Measurements from ENCODE around the gene RNF17.

The RNF17 gene

DNA sequence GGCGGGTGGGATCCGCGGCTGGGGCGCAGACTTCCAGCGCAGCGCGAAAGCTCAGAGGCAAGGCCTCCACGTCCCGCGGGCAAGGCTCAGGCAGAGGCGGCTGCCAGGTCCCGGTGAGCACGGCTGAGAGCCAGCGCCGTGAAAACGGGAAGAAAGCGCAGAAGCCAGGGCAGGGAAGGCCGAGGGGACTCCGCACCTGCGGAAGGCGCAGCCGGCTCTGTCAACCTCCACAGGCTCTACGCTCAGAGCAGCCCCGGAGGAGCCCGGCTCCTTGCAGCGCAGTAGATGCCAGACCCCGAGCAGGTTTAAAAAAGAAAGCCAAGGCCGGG is 131.0 kb downstream of the RNF17 start:
- peaks cover 16 to 80% of the 10 kb centered on the region in 2 experiments for H3K36me3 ChIP-seq (ENCODE audit: control insufficient read depth in 2 of 2, insufficient read depth in 1 of 2, low read length in 2 of 2)
- POLR2A ChIA-PET, result no interaction called here
- no peak overlapping the region for H3K4me3 ChIP-seq (ENCODE audit: low read depth, low read length)
- no peaks in the 10 kb centered on the region for H3K9me3 ChIP-seq (ENCODE audit: control insufficient read depth, insufficient read depth, low read depth, low read length)
- TF ChIP-seq ZNF157 (tag by site-specific recombination; IDR thresholded peaks at IDR 0.05), result no peak
- no peak for TF ChIP-seq ZNF248 (tag by site-specific recombination; IDR thresholded peaks at IDR 0.05)
- no peak for TF ChIP-seq REPIN1 (tag by site-specific recombination; IDR thresholded peaks at IDR 0.05; ENCODE audit: low read depth)
- no peak for TF ChIP-seq GLI2 (tag by site-specific recombination; IDR thresholded peaks at IDR 0.05; ENCODE audit: borderline replicate concordance, low read depth)
- no peak for TF ChIP-seq ZNF624 (tag by site-specific recombination; IDR thresholded peaks at IDR 0.05)
- no peak for TF ChIP-seq ZBTB1 (tag by site-specific recombination; IDR thresholded peaks at IDR 0.05)
- H3K4me1 ChIP-seq (ENCODE audit: control insufficient read depth, insufficient read depth, low read length), result no peaks in the 10 kb centered on the region
- CTCF ChIA-PET, result no interaction called here
- H3K27ac ChIP-seq (ENCODE audit: extremely low read depth, low read depth, low read length), result no peak overlapping the region

DNA sequence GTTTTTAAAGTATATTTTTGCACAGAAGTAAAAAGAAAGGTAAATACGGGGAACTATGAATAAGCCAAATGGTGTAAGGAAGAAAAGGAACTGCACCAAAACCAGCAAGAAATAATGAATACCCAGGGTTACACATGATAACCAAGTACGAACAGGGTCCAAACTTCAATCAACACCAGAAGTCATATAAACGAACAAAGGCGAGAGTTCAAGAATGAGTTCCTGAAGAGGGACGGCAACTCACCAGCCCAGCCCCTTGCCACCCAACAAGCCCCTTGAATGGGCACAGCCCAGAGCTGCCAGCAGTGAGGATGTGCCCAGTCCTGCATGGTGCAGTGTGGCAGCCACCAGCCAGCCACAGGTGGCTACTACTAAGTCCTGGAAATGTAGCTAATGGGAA is 132.1 kb downstream of the RNF17 start:
- POLR2A ChIA-PET, result no interaction called here
- H3K4me1 ChIP-seq (ENCODE audit: control insufficient read depth, insufficient read depth, low read length), result no peaks in the 10 kb centered on the region
- CTCF ChIA-PET, result no interaction called here
- peaks cover 17 to 80% of the 10 kb centered on the region in 2 experiments for H3K36me3 ChIP-seq (ENCODE audit: control insufficient read depth in 2 of 2, insufficient read depth in 1 of 2, low read length in 2 of 2)
- H3K9me3 ChIP-seq (ENCODE audit: control insufficient read depth, insufficient read depth, low read depth, low read length), result no peaks in the 10 kb centered on the region
- H3K4me3 ChIP-seq (ENCODE audit: low read depth, low read length), result no peak overlapping the region
- no peak for TF ChIP-seq ZNF324 (tag by site-specific recombination; IDR thresholded peaks at IDR 0.05)
- TF ChIP-seq, protein P1, sequence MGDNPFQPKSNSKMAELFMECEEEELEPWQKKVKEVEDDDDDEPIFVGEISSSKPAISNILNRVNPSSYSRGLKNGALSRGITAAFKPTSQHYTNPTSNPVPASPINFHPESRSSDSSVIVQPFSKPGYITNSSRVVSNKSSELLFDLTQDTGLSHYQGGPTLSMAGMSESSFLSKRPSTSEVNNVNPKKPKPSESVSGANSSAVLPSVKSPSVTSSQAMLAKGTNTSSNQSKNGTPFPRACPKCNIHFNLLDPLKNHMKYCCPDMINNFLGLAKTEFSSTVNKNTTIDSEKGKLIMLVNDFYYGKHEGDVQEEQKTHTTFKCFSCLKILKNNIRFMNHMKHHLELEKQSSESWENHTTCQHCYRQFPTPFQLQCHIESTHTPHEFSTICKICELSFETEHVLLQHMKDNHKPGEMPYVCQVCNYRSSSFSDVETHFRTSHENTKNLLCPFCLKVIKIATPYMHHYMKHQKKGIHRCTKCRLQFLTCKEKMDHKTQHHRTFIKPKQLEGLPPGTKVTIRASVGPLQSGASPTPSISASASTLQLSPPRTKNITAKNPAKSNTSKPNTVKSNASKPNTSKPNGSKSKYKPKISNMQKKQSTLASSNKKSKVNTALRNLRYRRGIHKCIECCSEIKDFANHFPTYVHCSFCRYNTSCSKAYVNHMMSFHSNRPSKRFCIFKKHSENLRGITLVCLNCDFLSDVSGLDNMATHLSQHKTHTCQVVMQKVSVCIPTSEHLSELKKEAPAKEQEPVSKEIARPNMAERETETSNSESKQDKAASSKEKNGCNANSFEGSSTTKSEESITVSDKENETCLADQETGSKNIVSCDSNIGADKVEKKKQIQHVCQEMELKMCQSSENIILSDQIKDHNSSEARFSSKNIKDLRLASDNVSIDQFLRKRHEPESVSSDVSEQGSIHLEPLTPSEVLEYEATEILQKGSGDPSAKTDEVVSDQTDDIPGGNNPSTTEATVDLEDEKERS (tag by site-specific recombination; IDR thresholded peaks at IDR 0.05), result no peak
- TF ChIP-seq KLF16 (tag by site-specific recombination; IDR thresholded peaks at IDR 0.05), result no peak
- TF ChIP-seq, protein P2, sequence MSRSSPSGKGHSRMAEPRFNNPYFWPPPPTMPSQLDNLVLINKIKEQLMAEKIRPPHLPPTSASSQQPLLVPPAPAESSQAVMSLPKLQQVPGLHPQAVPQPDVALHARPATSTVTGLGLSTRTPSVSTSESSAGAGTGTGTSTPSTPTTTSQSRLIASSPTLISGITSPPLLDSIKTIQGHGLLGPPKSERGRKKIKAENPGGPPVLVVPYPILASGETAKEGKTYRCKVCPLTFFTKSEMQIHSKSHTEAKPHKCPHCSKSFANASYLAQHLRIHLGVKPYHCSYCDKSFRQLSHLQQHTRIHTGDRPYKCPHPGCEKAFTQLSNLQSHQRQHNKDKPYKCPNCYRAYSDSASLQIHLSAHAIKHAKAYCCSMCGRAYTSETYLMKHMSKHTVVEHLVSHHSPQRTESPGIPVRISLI (tag by site-specific recombination; IDR thresholded peaks at IDR 0.05), result no peak
- no peak for TF ChIP-seq ZNF133 (tag by site-specific recombination; IDR thresholded peaks at IDR 0.05)
- TF ChIP-seq ZNF621 (tag by site-specific recombination; IDR thresholded peaks at IDR 0.05), result no peak
- TF ChIP-seq RBAK (tag by site-specific recombination; IDR thresholded peaks at IDR 0.05), result no peak
- TF ChIP-seq ZNF514 (tag by site-specific recombination; IDR thresholded peaks at IDR 0.05), result no peak
- TF ChIP-seq, protein P3, sequence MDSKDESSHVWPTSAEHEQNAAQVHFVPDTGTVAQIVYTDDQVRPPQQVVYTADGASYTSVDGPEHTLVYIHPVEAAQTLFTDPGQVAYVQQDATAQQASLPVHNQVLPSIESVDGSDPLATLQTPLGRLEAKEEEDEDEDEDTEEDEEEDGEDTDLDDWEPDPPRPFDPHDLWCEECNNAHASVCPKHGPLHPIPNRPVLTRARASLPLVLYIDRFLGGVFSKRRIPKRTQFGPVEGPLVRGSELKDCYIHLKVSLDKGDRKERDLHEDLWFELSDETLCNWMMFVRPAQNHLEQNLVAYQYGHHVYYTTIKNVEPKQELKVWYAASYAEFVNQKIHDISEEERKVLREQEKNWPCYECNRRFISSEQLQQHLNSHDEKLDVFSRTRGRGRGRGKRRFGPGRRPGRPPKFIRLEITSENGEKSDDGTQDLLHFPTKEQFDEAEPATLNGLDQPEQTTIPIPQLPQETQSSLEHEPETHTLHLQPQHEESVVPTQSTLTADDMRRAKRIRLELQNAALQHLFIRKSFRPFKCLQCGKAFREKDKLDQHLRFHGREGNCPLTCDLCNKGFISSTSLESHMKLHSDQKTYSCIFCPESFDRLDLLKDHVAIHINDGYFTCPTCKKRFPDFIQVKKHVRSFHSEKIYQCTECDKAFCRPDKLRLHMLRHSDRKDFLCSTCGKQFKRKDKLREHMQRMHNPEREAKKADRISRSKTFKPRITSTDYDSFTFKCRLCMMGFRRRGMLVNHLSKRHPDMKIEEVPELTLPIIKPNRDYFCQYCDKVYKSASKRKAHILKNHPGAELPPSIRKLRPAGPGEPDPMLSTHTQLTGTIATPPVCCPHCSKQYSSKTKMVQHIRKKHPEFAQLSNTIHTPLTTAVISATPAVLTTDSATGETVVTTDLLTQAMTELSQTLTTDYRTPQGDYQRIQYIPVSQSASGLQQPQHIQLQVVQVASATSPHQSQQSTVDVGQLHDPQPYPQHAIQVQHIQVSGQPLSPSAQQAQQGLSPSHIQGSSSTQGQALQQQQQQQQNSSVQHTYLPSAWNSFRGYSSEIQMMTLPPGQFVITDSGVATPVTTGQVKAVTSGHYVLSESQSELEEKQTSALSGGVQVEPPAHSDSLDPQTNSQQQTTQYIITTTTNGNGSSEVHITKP (tag by site-specific recombination; IDR thresholded peaks at IDR 0.05), result no peak
- no peak for TF ChIP-seq ZNF404 (tag by site-specific recombination; IDR thresholded peaks at IDR 0.05)
- TF ChIP-seq ZIC2 (tag by site-specific recombination; IDR thresholded peaks at IDR 0.05), result no peak
- TF ChIP-seq, protein P4, sequence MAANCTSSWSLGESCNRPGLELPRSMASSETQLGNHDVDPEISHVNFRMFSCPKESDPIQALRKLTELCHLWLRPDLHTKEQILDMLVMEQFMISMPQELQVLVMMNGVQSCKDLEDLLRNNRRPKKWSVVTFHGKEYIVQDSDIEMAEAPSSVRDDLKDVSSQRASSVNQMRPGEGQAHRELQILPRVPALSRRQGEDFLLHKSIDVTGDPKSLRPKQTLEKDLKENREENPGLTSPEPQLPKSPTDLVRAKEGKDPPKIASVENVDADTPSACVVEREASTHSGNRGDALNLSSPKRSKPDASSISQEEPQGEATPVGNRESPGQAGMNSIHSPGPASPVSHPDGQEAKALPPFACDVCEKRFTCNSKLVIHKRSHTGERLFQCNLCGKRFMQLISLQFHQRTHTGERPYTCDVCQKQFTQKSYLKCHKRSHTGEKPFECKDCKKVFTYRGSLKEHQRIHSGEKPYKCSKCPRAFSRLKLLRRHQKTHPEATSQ (tag by site-specific recombination; IDR thresholded peaks at IDR 0.05), result no peak
- TF ChIP-seq ZNF10 (tag by site-specific recombination; IDR thresholded peaks at IDR 0.05), result no peak
- H3K27ac ChIP-seq (ENCODE audit: extremely low read depth, low read depth, low read length), result no peak overlapping the region
